Jurkat, Clone E6-1 (cell line): ENCODE data around the gene LASP1NB.
A peak's percentile ranks its signal among the peaks of the same experiment; 100 is the strongest.
"Not testable (repeated sequence)": the region's sequence is repeated elsewhere in the genome, so short reads cannot be mapped to it uniquely, and the experiment has no call there.

ENCODE experiments used
- DNase-seq: peaks from one replicate; pipeline ENCODE4 v3.0.0-alpha.2; 2011; ENCODE audit warnings: low read depth, low spot score
- H3K4me3 ChIP-seq: 2 replicates; pipeline ENCODE4 v1.5.1; 2011; ENCODE audit warnings: mild to moderate bottlenecking, low read length, control low read depth, moderate library complexity

The LASP1NB gene

DNA sequence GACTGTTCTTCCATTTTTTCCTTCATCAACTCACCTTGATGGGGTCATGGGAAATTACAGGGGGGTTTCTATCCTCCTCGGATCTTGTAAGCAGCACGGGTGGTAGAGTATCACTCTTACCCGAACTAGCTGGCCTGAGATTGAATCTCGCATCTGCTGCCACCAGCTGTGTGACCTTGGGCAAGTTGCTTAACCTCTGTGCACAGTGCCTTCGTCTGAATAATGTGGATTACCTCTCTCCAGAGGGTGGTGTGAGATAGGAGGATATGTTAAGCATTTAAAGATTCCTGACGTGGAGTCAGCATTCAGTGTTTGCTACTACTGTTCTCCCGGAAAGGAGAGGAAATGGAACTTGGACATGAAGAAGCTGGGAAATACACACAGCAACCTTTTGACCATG, 31.1 kb upstream of the LASP1NB start:
- no peak for DNase-seq

DNA sequence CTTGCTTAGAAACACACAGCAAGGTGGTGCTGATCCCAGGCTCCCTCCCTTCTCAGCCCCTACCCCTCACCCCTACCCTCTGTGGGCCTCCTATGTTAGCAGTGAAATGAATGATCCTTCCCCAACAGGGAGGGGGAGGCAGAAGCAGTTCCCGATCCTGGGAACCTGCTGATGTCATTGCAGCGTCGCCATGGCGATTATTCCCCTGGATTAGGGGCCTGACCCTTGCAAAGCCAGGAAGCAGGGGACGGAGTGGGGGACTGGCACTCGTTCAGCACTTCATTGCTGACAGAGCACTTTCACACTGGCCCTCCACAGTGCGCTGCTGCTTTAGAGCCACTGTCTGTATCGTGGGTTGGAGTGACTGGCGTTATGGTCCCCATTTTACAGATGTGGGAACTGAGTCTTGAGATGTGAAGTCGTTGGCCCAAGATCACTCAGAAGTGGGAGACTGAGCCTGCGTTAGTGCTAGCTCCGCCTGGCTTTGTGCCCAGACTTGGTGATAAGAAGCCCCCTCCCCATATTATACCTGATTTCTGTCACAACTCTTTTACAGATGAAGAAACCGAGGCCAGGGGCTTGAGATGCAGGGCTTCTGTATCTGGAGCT, 29.0 kb upstream of the LASP1NB start:
- no peak for DNase-seq
- no peak overlapping the region for H3K4me3 ChIP-seq

More for the DNA sequence above, 31.1 kb upstream of the LASP1NB start:
- no peak overlapping the region for H3K4me3 ChIP-seq

DNA sequence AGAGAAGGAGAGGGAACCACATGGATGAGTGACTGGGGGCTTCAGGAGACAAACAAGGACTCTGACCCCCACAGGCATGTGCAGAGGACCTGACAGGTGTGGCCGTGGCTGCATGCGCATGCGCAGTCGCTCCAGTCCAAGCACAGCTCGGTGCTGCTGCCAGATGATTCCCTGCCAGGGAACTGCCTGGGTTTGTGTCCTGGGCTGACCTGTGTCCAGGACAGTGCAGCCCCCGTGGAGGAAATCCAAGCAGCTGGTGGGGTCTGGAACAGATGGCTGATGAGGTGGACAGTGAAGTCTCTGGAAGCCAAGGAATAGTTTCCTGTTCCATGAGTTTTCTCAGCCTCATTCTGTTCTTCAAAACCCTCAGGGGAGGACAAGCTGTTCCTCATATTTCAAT, 28.2 kb upstream of the LASP1NB start:
- no peak overlapping the region for H3K4me3 ChIP-seq
- DNase-seq, result no peak

DNA sequence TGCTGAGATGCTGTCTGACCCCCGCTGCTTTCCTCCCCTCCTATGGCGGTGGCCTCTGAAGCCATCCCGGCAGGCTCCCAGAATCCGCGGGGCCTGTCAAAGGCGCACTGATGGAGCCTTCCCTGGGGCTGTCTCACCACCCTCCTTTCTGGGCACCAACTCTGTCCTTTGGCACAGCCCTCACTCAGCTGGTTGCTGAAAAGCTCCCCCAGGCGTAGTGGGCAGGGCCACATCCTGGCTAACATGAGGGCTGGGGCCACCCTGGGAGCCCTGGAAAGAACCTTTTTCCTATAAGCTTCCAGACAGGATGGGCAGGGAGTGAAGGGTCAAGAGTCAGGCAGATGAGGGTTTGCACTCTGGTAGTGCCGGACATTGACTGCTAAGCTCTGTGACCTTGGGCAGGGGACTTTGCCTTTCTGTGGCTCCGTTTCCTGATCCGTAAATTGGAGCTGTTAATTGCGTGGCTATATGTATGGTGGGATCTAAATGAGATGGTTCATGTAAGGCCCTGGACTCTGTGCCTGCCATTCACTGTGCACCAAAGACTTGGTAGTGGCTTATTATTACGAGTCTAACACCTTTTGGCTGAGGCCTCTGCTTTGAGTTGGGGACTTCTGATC, 27.6 kb upstream of the LASP1NB start:
- DNase-seq, result no peak

DNA sequence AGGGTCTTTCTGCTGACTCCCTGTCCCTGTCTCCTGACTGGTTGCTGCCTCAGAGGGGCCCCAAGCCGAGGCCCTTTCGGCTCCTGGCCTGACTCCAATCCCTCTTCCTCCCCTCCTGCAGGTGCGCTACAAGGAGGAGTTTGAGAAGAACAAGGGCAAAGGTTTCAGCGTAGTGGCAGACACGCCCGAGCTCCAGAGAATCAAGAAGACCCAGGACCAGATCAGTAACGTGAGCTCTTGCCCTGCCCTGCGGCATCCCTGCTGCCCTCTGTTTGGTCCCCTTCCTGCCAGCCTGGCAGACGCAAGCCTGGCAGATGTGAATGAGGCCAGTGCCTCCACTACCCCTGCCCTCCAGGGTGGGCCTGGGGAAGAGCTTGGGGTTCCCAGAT, 27.1 kb upstream of the LASP1NB start:
- peak; percentile 65 for DNase-seq
- H3K4me3 ChIP-seq, result peak overlapping the region; percentile 51

More for the DNA sequence above, 27.6 kb upstream of the LASP1NB start:
- H3K4me3 ChIP-seq, result peak overlapping the region; percentile 51

DNA sequence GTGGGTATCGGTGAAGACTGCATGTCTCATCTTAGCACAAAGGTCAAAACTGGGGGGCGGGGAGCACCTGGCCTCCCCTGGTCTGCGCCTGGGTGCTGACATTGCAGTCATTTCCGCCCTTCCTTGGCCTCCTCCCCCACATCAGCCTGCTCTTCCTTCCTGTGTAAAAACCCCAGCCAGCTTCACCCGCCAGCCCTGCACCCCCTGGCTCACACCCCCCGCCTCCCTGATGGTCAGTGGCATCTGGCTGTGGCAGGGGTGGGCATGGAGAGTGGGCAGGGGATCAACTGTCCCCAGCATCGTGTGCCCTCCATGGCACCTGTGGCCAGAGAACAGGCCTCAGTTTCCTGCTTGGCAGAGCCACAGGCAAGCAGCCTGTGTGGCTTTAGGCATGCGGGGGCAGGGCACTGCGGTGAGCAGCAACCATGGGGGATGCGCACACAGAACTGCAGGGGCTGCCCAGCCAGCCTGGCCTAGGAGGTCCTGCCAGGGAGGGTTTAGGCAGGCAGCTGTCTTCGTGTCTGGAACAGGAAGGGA, 26.5 kb upstream of the LASP1NB start:
- peak overlapping the region; percentile 51 for H3K4me3 ChIP-seq
- peak; percentile 88 for DNase-seq

DNA sequence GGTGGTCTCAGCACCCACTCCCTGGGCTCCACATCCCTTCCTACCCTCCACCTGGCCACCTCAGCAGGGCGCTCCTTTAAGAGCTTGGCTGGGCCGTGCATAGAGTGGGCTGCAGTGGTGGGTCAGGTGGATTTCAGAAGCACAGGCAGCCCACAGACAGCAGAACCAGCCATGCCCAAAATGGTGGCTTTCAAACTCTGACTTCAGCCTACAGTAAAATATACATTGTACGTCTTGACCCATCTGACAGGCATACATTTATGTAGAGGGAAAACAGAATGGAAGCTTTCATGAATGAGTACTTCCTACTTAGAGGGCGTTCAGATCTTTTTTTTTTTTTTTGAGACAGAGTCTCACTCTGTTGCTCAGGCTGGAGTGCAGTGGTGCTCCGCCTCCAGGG, 26.0 kb upstream of the LASP1NB start:
- H3K4me3 ChIP-seq, result peak overlapping the region; percentile 51
- no peak for DNase-seq

DNA sequence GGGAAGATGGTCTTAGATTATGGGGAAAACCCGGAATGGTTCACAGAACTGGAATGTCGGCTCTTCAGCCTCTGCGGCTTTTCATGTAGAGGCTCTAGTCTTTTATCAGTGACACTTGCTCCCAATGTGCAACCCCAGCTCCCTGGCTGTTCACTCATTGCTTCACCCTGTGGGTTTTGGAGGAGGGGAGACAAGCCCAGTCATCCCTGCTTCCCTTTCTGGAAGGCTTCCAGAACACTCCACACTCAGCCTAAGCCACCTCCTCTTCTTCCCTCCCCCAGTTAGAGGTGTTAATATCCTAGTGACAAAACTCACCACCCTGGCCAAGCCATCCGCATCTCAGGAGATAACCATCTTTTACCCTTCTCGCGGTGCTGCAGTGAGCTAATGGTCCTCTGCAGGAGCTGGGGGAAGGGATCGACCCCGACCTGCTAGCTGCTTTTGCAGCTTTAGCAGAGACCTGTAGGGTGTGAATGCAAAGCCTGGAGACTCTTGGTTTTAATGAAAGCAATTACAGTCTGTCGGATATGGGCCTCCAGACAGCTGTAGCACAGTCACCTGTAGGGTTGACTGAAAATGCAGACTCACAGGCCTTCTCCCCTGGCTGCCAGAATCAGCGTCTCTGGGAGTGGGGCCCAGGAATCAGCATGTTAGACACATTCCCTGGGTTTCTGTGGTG, 24.3 kb upstream of the LASP1NB start:
- DNase-seq, result peak; percentile 54
- no peak overlapping the region for H3K4me3 ChIP-seq

DNA sequence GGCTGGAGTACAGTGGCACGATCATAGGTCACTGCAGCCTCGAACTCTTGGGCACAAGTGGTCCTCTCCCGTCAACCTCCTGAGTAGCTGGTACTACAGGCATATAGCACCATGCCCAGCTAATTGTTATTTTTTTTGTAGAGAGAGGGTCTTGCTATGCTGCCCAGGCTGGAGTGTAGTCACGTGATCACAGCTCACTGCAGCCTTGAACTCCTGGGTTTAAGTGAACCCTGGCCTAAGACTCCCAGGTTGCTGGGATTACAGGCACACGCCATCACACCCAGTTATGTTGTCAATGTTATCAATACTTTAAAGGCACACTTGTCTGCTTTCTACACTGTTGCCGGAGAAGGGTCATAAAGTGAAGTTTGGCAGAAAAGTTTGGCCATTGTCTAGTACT, 22.0 kb upstream of the LASP1NB start:
- no peak overlapping the region for H3K4me3 ChIP-seq
- no peak for DNase-seq

DNA sequence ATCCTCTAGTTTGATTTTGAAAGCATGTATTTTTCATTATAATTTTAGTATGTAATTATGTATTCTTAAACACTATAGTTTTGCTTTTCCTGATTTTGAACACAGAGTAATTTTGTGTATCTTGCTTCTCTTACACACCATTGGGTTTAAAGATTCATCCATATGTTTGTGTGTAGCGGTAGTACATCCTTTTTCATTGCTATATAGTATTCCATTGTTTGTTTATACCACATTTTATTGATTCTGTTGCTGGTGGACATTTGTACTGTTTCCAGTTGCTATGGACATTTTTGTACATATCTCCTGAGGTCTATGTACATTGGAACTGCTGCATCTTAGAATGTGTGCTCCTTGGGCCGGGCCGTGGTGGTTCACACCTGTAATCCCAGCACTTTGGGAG, 20.5 kb upstream of the LASP1NB start:
- no peak overlapping the region for H3K4me3 ChIP-seq
- DNase-seq, result no peak

DNA sequence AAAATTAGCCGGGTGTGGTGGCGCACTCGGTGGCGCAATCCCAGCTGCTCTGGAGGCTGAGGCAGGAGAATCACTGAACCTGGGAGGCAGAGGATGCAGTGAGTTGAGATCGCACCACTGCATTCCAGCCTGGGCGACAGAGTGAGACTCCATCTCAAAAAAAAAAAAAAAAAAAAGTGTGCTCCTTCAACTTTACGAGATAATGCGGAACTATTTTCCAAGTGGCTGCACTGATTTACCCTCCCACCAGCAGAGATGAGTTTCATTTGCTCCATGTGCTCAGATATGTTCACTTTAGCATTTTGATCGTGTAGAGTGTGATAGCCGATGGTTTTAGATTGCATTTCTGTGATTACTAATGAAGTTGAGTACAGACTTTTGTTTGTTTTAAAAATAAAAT, 20.0 kb upstream of the LASP1NB start:
- no peak overlapping the region for H3K4me3 ChIP-seq
- DNase-seq, result no peak

DNA sequence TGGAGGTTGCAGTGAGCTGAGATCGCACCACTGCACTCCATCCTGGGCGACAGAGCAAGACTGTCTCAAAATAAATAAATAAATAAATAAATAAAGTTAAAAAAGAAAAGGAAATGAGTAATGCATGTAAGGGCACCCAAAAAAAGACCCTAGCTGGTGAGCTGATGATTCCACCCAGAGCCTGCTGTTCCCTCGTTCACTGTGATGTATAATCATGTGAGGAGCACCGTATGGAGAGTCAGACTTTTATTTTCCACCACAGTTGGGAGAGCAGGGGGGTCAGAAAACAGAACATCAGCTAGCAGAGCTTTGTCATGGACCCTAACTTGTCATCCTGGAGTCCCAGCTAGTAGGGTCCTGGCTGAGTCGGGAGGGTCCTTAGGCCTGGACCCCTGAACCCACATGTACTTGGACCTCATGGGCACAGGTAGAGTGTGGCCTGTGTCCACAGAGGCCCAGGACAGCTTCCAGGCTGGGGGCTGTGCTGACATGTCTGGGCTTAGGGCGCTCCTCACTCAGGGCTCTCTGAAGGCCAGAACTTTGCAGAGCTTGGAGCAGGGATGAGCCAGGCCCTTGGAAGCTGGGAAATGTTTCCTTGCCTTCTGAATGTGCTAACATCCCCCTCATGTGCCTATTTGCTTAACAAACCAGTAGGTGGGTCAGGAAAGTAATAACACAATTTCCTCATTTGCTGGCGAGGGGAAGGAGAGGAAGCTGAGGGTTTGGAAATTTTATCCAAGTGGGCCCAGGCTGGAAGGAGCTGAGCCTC, 18.8 kb upstream of the LASP1NB start:
- no peak for DNase-seq
- H3K4me3 ChIP-seq, result no peak overlapping the region

DNA sequence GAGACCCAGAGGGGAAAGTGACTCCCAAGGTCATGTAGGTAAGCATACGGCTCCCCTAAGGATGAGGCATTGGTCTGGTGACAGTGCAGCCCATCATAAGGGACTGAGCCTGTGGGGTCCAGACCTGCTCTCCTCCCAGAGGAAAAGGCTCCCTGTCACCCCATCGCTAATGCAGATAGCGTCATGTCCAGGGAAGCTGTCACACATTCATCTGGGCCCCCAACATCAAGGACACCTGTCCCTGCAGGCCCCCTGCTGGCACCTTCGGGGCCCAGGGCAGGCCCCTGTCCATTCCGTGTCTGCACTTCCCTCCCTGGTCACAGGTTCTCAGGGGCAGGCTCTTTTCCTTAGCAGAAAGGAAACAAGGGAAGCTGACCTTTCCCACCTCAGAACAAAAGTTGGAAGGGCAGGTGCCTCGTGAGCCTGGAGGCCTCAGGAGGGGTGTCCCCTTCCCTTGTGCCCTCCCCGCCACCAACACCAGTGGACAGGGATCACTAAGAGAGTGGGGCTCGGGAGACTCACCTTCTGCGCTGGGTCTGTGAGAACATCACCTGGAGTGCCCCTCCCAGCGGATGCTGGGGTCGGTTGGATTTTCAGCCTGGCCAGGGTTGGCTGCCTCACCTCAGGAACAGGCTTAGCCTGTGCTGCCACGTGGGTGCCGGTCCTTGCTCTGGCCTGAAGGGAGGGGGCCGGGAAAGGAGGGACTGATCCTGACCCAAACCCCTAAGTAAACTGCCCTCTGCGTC, 17.3 kb upstream of the LASP1NB start:
- no peak for DNase-seq
- no peak overlapping the region for H3K4me3 ChIP-seq

DNA sequence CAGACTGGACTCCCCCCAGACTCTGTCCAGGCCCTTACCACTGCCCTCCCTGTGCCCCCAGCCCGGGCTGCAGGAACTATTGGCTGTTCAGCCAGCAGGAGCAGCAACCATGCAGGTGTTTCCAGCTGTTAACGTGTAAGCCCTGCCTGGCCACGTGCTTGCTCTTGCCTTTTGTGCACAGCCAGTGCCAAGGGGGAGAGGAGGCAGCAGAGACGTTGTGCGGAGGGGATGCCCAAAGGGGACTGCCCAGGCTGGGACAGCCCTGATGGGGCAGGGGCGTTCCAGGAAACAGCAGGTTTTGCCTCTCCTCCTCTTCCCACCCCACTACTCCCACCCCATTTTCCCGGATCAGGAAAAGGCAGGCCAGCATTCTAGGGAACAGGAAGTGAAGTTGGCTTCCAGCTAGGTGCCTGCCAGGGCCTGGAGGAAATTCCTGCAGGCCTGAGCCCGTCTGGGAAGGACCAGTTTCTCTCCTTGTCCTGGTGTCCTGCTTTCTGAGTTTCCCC, 16.7 kb upstream of the LASP1NB start:
- no peak overlapping the region for H3K4me3 ChIP-seq
- no peak for DNase-seq

DNA sequence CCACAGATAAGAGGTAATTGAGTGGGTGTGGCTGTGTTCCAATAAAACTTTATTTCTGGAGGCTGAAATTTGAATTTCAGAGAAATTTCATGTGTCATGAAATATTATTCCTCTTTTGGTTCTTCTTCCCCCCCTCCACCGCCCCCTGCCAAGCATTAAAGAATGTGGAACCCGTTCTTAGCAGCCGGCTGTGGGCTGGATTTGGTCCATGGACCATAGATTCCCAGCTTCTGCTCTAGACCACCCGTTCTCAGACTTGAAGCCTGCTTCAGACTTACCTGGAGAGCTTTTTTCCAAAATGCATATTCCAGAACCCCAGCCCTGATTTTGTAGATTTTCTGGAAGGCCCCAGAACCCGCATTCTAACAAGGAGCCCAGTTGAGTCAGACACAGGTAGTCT, 15.1 kb upstream of the LASP1NB start:
- H3K4me3 ChIP-seq, result no peak overlapping the region
- DNase-seq, result no peak

DNA sequence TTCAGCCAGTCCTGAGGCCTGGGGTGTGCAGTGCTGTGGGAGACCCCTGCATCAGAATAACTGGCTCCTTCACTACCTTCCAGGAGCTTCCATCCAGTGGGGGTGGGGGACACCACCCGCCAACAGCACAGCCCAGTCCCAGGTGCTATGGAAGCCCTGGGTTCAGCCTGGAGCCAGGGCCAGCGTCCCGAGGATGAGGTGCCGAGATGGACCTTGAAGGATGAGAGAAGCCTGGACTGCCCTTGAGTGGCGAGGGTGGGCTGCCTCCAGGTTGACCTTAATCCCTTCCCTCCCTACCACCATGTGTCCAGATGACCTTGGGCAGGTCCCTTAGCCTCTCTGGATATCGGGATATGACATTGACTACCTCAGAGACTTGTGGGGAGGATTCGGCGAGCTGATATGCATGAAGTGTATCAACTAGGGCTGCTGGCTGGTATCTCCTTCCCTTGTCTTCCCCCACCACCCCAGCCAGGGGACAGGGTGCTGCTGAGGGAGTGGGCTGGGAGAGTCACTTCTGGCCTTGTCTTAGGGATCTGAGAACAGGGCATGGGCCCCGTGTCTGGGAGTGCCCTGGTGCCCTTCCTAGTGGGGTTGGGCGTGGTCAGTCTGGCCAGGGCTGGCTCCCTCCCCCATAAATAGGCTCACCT, 14.2 kb upstream of the LASP1NB start:
- no peak for DNase-seq
- H3K4me3 ChIP-seq, result no peak overlapping the region

DNA sequence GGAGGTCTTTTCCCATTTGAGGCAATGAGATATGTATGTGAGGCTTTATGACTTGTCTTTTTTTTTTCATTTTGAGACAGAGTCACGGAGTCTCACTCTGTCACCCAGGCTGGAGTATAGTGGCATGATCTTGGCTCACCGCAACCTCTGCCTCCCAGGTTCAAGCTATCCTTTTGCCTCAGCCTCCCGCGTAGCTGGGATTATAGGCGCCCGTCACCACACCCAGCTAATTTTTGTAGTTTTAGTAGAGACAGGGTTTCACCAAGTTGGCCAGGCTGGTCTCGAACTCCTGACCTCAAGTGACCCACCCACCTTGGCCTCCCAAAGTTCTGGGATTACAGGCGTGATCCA, 13.7 kb upstream of the LASP1NB start:
- H3K4me3 ChIP-seq, DNase-seq: not testable (repeated sequence)

DNA sequence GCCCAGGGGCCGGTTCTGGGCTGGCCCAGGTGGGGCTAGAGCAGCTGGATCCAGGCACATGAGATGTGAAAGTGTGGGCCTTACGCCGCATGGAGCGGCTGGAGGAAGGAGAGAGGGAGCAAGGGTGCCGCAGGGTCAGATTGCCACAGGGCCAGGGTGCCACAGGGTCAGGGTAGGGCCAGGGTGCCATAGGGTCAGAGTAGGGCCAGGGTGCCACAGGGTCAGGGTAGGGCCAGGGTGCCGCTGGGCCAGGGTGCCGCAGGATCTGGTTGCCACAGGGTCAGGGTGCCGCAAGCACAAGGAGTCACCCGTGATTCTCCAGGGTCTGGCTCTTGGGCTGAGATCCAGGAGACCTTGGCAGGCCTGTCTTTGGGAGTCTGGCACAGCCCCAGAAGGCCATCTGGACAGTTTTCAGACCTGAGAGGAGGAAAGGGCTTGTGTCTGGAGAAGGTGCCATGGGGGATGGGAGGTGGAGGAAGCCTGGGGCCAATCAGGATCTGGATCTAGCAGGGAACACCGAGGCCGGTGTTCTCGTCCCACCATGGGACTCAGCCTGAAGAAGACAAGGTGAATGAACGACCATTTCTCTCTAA, 13.1 kb upstream of the LASP1NB start:
- no peak for DNase-seq

More for the DNA sequence above, 13.1 kb upstream of the LASP1NB start:
- H3K4me3 ChIP-seq, result no peak overlapping the region
